ENCODE results near the gene BSND.

BSND gene

GRCh38 chr1:55005351-55006140, 6.8 kb downstream of the BSND start:
- Histone ChIP-seq H3K4me2 (ENCODE audit: low read length) (no peak overlapping the region), H3K4me3 (ENCODE audit: low read length) (no peak overlapping the region), H3K36me3 (replicated peaks; ENCODE audit: low read depth, low read length) (no peaks in the 10 kb centered on the region), H2AFZ (ENCODE audit: low read depth, low read length) (no peak overlapping the region), H3K79me2 (ENCODE audit: low read length) (no peaks in the 10 kb centered on the region), H4K20me1 (ENCODE audit: insufficient read depth, low read length) (no peaks in the 10 kb centered on the region), H3K27ac (ENCODE audit: low read length) (no peak overlapping the region), H3K27me3 (ENCODE audit: low read depth, low read length) (no peaks in the 10 kb centered on the region), H3K9me3 (ENCODE audit: insufficient read depth, low read length) (no peaks in the 10 kb centered on the region), H3K4me1 (ENCODE audit: low read length) (no peaks in the 10 kb centered on the region), H3K9ac (ENCODE audit: low read length) (no peak overlapping the region)
- TF ChIP-seq EZH2phosphoT487 (IDR thresholded peaks at IDR 0.05; ENCODE audit: low read depth): no peak
- no peak for TF ChIP-seq CTCF (IDR thresholded peaks at IDR 0.05; ENCODE audit: low read depth, low read length)

GRCh38 chr1:55006931-55007330, 8.2 kb downstream of the BSND start:
- no peak overlapping the region for H3K9ac ChIP-seq (ENCODE audit: low read length)
- no peak overlapping the region for H2AFZ ChIP-seq (ENCODE audit: low read depth, low read length)
- H3K79me2 ChIP-seq (ENCODE audit: low read length): no peaks in the 10 kb centered on the region
- no peak overlapping the region for H3K27ac ChIP-seq (ENCODE audit: low read length)
- no peaks in the 10 kb centered on the region for H3K27me3 ChIP-seq (ENCODE audit: low read depth, low read length)
- no peak overlapping the region for H3K4me2 ChIP-seq (ENCODE audit: low read length)
- H3K4me3 ChIP-seq (ENCODE audit: low read length): no peak overlapping the region
- H4K20me1 ChIP-seq (ENCODE audit: insufficient read depth, low read length): no peaks in the 10 kb centered on the region
- TF ChIP-seq EZH2phosphoT487 (IDR thresholded peaks at IDR 0.05; ENCODE audit: low read depth): no peak
- TF ChIP-seq CTCF (IDR thresholded peaks at IDR 0.05; ENCODE audit: low read depth, low read length): no peak
- H3K4me1 ChIP-seq (ENCODE audit: low read length): no peaks in the 10 kb centered on the region
- no peaks in the 10 kb centered on the region for H3K36me3 ChIP-seq (replicated peaks; ENCODE audit: low read depth, low read length)
- H3K9me3 ChIP-seq (ENCODE audit: insufficient read depth, low read length): no peaks in the 10 kb centered on the region

GRCh38 chr1:55007625-55008024, 8.9 kb downstream of the BSND start:
- TF ChIP-seq CTCF (IDR thresholded peaks at IDR 0.05; ENCODE audit: low read depth, low read length) (no peak), EZH2phosphoT487 (IDR thresholded peaks at IDR 0.05; ENCODE audit: low read depth) (no peak)
- Histone ChIP-seq H3K9ac (ENCODE audit: low read length) (no peak overlapping the region), H2AFZ (ENCODE audit: low read depth, low read length) (no peak overlapping the region), H3K79me2 (ENCODE audit: low read length) (no peaks in the 10 kb centered on the region), H3K9me3 (ENCODE audit: insufficient read depth, low read length) (no peaks in the 10 kb centered on the region), H4K20me1 (ENCODE audit: insufficient read depth, low read length) (no peaks in the 10 kb centered on the region), H3K27ac (ENCODE audit: low read length) (no peak overlapping the region), H3K27me3 (ENCODE audit: low read depth, low read length) (no peaks in the 10 kb centered on the region), H3K36me3 (replicated peaks; ENCODE audit: low read depth, low read length) (no peaks in the 10 kb centered on the region), H3K4me1 (ENCODE audit: low read length) (no peaks in the 10 kb centered on the region), H3K4me2 (ENCODE audit: low read length) (no peak overlapping the region), H3K4me3 (ENCODE audit: low read length) (no peak overlapping the region)

GRCh38 chr1:55010194-55010886, 11.6 kb downstream of the BSND start:
- Histone ChIP-seq H3K4me3 (ENCODE audit: low read length) (no peak overlapping the region), H3K27ac (ENCODE audit: low read length) (no peak overlapping the region), H3K4me1 (ENCODE audit: low read length) (no peaks in the 10 kb centered on the region), H3K27me3 (ENCODE audit: low read depth, low read length) (peaks cover 9% of the 10 kb centered on the region; the same call in 1 of the 2 replicates), H3K4me2 (ENCODE audit: low read length) (no peak overlapping the region), H3K9ac (ENCODE audit: low read length) (no peak overlapping the region), H4K20me1 (ENCODE audit: insufficient read depth, low read length) (no peaks in the 10 kb centered on the region), H3K9me3 (ENCODE audit: insufficient read depth, low read length) (no peaks in the 10 kb centered on the region), H3K36me3 (replicated peaks; ENCODE audit: low read depth, low read length) (no peaks in the 10 kb centered on the region), H3K79me2 (ENCODE audit: low read length) (no peaks in the 10 kb centered on the region), H2AFZ (ENCODE audit: low read depth, low read length) (no peak overlapping the region)
- TF ChIP-seq CTCF (IDR thresholded peaks at IDR 0.05; ENCODE audit: low read depth, low read length): no peak
- no peak for TF ChIP-seq EZH2phosphoT487 (IDR thresholded peaks at IDR 0.05; ENCODE audit: low read depth)
